K562 (cell line): Measurements from ENCODE around the gene NEDD4L. TPM values are rescaled to one million over a fixed set of nuclear protein-coding genes. Genes with fewer than 3 reads are reported as not detected.

Experiments
- CCNT2 ChIP-seq: IDR thresholded peaks from 2 replicates; pipeline ENCODE4 v1.6.1; 2011; ENCODE audit warnings: borderline replicate concordance, low read depth, mild to moderate bottlenecking, moderate library complexity, mixed read lengths, low read length; ENCODE audit not compliant: insufficient read length; ENCODE audit errors: extremely low read depth
- FOXK2 ChIP-seq, 2 experiments: fragments of 450-650 bp; IDR thresholded peaks in 1 of 2; conservative IDR thresholded peaks in 1 of 2; 2 replicates each; pipeline ENCODE4 v1.6.1; 2016; ENCODE audit warnings: low read depth in 2 of 2, mild to moderate bottlenecking in 1 of 2
- GATAD2A ChIP-seq: fragments of 450-650 bp; IDR thresholded peaks from 2 replicates; pipeline ENCODE4 v1.6.1; 2017
- HIVEP1 ChIP-seq: fragments of 250-450 bp; sonication (Bioruptor Pico); IDR thresholded peaks from 2 replicates; pipeline ENCODE4 v1.4.0; 2020; ENCODE audit warnings: mild to moderate bottlenecking
- MEIS2 ChIP-seq: fragments of 450-650 bp; IDR thresholded peaks from 2 replicates; pipeline ENCODE4 v1.6.1; 2014; ENCODE audit warnings: mild to moderate bottlenecking; ENCODE audit not compliant: partially characterized antibody
- NCOA4 ChIP-seq: fragments of 450-650 bp; IDR thresholded peaks from 2 replicates; pipeline ENCODE4 v1.6.1; 2018; ENCODE audit warnings: mild to moderate bottlenecking; ENCODE audit not compliant: partially characterized antibody
- NKRF ChIP-seq: fragments of 450-650 bp; IDR thresholded peaks from 2 replicates; pipeline ENCODE4 v1.6.1; 2016; ENCODE audit warnings: borderline replicate concordance
- NR2C1 ChIP-seq, 2 experiments: fragments of 450-650 bp; IDR thresholded peaks; 2 replicates each; pipeline ENCODE4 v1.6.1; 2017; ENCODE audit warnings: mild to moderate bottlenecking in 2 of 2, antibody characterized with exemption in 1 of 2, inconsistent platforms in 1 of 2, missing compliant biosample characterization in 1 of 2, missing genetic modification characterization in 1 of 2
- NRF1 ChIP-seq, 2 experiments: fragments of 450-650 bp; IDR thresholded peaks in 1 of 2; conservative IDR thresholded peaks in 1 of 2; 2 replicates each; pipeline ENCODE4 v1.6.1; 2014; ENCODE audit warnings: mild to moderate bottlenecking in 2 of 2
- PHTF2 ChIP-seq: fragments of 250-450 bp; sonication (Bioruptor Pico); IDR thresholded peaks from 2 replicates; pipeline ENCODE4 v1.5.0; 2021; ENCODE audit warnings: mild to moderate bottlenecking
- RB1 ChIP-seq: fragments of 450-650 bp; IDR thresholded peaks from 2 replicates; pipeline ENCODE4 v1.6.1; 2017; ENCODE audit warnings: low read depth, mild to moderate bottlenecking
- SNAPC5 ChIP-seq: fragments of 250-450 bp; sonication (Bioruptor Pico); IDR thresholded peaks from 2 replicates; pipeline ENCODE4 v1.8.0; 2021; ENCODE audit warnings: moderate library complexity, mild to moderate bottlenecking, inconsistent platforms
- STAT6 ChIP-seq: sonication (generic); formaldehyde crosslinking; IDR thresholded peaks from 2 replicates; pipeline ENCODE4 v1.8.1; 2023; ENCODE audit warnings: mild to moderate bottlenecking, missing genetic modification reagents
- TCF7 ChIP-seq: sonication (generic); IDR thresholded peaks from 2 replicates; pipeline ENCODE4 v1.6.1; 2016; ENCODE audit warnings: antibody characterized with exemption, borderline replicate concordance
- TRIM25 ChIP-seq: fragments of 450-650 bp; IDR thresholded peaks from 2 replicates; pipeline ENCODE4 v1.7.0; 2016; ENCODE audit warnings: borderline replicate concordance
- TRIM28 ChIP-seq: fragments of 450-650 bp; IDR thresholded peaks from 2 replicates; pipeline ENCODE4 v1.6.1; 2017
- ZFP1 ChIP-seq: fragments of 450-650 bp; formaldehyde crosslinking; IDR thresholded peaks from 2 replicates; pipeline ENCODE4 v1.4.0; 2020; ENCODE audit warnings: mild to moderate bottlenecking, mixed read lengths
- ZFPM2 ChIP-seq: fragments of 250-450 bp; sonication (Bioruptor Pico); IDR thresholded peaks from 2 replicates; pipeline ENCODE4 v1.5.1; 2022; ENCODE audit warnings: mild to moderate bottlenecking
- ZNF212 ChIP-seq: fragments of 450-650 bp; formaldehyde crosslinking; IDR thresholded peaks from 2 replicates; pipeline ENCODE4 v1.4.0; 2020; ENCODE audit warnings: mild to moderate bottlenecking
- ZNF589 ChIP-seq: fragments of 200-800 bp; sonication (Bioruptor generic); IDR thresholded peaks from 2 replicates; pipeline ENCODE4 v1.6.1; 2016; ENCODE audit warnings: low read depth, missing genetic modification characterization, missing compliant biosample characterization
- ZNF76 ChIP-seq: fragments of 250-450 bp; sonication (Bioruptor Pico); IDR thresholded peaks from 2 replicates; pipeline ENCODE4 v1.4.0; 2020; ENCODE audit warnings: mild to moderate bottlenecking, moderate library complexity, borderline replicate concordance
- polyA plus RNA-seq, 8 experiments: library from polyadenylated mRNA; depleted of rRNA in 4 of 8; stranded (reverse) in 5 of 8; unstranded in 3 of 8; fragments of >200 nt; fragmentation: Nextera tagmentation in 2 of 8; fragmentation: Illumina TruSeq in 1 of 8; extraction: Ambion mirVana in 2 of 8; extraction: Trizol in 1 of 8; gene quantifications; 2 replicates each; pipeline versions ENCODE4 v1.2.1 to v1.2.3, GENCODE V29; 2011 to 2014; ENCODE audit warnings: inconsistent platforms in 1 of 8, missing spikeins in 1 of 8
- total RNA-seq, 7 experiments: library from RNA; depleted of rRNA in 6 of 7; stranded (reverse); fragments of >200 nt in 6 of 7; fragmentation: Illumina TruSeq in 2 of 7; extraction: Trizol in 2 of 7; gene quantifications; 2 replicates each; pipeline versions ENCODE4 v1.2.1 to v1.2.3, GENCODE V29; 2011 to 2021; ENCODE audit warnings: low replicate concordance in 1 of 7

Gene NEDD4L
- total and polyA plus RNA-seq, 9 of the 15 experiments (the other 6 are each of a cell fraction or from before 2014, with no cell fraction given) = 8.1 to 33.4 (median 19.9) TPM

- no peak for TF ChIP-seq NKRF
- TF ChIP-seq STAT6 (CRISPR knock-in tag) = no peak
- TF ChIP-seq ZFP1 (CRISPR knock-in tag) = no peak
- no peak for TF ChIP-seq ZNF76
- no peak for TF ChIP-seq ZFPM2 (CRISPR knock-in tag)
- no peak for TF ChIP-seq NCOA4
- TF ChIP-seq SNAPC5 = no peak
- TF ChIP-seq NRF1 (conservative IDR thresholded peaks at IDR 0.05 in 1 of 2, IDR thresholded peaks at IDR 0.05 in 1 of 2) = no peak
- TF ChIP-seq MEIS2 = peak; percentile 65
- TF ChIP-seq ZNF589 = no peak
- TF ChIP-seq CCNT2 = peak; percentile 42
- no peak for TF ChIP-seq PHTF2 (CRISPR knock-in tag)
- no peak for TF ChIP-seq TRIM25
- no peak for TF ChIP-seq TCF7
- no peak for TF ChIP-seq HIVEP1 (CRISPR knock-in tag)
- TF ChIP-seq FOXK2 (conservative IDR thresholded peaks at IDR 0.05 in 1 of 2, IDR thresholded peaks at IDR 0.05 in 1 of 2; ENCODE audit: low read depth in 2 of 2) = 0 out of 4 replicates have a peak, but pooled peaks have one; percentile 29 to 56
- TF ChIP-seq TRIM28 = no peak
- TF ChIP-seq RB1 = no peak
- 0 out of 2 replicates have a peak, but pooled peaks have one; percentile 22 for TF ChIP-seq NR2C1 (IDR thresholded peaks at IDR 0.05)
- no peak for TF ChIP-seq NR2C1 (tag; IDR thresholded peaks at IDR 0.05)
- TF ChIP-seq ZNF212 (CRISPR knock-in tag) = no peak
- no peak for TF ChIP-seq GATAD2A
Observed at GRCh38 chr18:58041633-58042032, 2.4 kb upstream of the NEDD4L start (continued).
